Measurements from ENCODE around the gene OSBP.
"Not testable (repeated sequence)": the region's sequence is repeated elsewhere in the genome, so short reads cannot be mapped to it uniquely, and the experiment has no call there.

Gene OSBP

GRCh38 chr11:59553323-59553722 lies 62.3 kb downstream of the OSBP start:
- no peak for DNase-seq (ENCODE audit: low spot score)

DNA sequence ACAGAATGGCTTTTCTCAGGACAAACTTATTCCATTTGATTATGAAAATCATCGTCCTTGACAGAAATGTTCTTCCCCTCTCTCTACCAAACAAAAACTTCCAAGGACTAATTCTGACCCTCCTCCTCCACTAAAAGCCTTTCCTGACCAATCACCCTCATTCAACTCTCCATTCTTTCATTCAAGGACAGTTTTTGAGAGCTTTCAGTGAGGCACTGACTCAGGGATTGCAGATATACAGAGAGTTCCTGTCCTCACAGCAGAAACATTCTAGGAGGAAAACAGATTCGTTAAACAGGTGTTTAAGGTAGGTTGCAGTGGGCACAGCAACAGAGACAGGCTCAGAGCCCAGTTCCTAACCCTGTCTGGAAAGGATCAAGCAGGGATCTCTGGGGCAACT lies 62.7 kb downstream of the OSBP start:
- DNase-seq (ENCODE audit: low spot score) = no peak

DNA sequence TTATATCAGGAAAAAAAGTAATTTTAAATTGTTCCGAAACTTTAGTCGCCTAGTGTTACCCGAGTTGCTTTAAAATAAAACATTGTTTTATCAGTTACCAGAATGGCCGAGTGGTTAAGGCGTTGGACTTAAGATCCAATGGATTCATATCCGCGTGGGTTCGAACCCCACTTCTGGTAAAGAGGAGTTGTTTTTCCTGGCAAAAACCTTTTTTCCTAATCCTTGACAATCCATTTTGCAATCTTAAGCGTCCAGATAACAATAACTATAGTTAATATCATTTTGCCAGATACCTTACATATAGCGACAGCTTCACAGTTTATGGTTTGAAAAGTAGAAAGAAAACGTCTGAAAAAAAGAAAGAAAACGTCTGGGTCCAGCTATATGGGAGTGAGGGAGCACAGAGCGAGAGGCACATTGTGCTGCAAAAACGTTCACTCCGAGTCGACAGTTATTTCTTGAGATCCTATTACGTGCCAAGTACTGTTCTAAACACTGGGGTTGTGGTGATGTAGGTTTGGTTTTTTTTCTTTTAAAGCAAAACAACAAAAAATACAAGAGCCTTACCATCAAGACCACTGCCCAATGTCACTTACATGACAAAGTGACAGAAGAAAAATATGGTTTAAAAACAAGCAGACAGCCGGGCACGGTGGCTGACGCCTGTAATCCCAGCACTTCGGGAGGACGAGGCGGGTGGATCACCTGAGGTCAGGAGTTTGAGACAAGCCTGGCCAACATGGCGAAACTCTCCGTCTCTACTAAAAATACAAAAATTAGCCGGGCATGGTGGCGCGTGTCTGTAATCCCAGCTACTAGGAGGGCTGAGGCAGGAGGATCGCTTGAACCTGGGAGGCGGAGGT lies 63.7 kb downstream of the OSBP start:
- no peak for DNase-seq (ENCODE audit: low spot score)

- no peak for DNase-seq (ENCODE audit: low spot score)
These were observed 64.5 kb downstream of the OSBP start for GRCh38 chr11:59550842-59551658.

GRCh38 chr11:59550368-59550841 lies 65.2 kb downstream of the OSBP start:
- DNase-seq (ENCODE audit: low spot score) = peak; percentile 71

GRCh38 chr11:59548309-59548656 lies 67.3 kb downstream of the OSBP start:
- DNase-seq (ENCODE audit: low spot score) = no peak

DNA sequence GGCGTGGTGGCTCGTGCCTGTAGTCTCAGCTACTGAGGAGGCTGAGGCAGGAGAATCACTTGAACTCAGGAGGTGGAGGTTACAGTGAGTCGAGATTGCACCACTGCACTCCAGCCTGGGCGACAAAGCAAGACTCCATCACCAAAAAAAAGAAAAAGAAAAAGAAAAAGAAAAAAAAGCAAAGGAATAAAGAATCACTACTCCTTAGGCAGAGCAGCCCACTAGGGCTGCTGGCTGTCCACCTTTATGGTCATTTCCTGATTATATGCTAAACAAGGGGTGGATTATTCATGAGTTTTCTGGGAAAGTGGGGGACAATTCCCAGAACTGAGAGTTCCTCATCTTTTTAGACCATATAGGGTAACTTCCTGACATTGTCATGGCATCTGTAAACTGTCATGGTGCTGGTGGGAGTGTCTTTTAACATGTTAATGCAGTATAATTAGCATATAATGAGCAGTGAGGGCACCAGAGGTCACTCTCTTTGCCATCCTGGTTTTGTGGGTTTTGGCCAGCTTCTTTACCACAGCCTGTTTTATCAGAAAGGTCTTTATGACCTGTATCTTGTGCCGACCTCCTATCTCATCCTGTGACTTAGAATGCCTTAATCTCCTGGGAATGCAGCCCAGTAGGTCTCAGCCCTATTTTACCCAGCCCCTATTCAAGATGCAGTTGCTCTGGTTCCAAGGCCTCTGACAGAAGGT lies 67.8 kb downstream of the OSBP start:
- not testable (repeated sequence) for DNase-seq (ENCODE audit: low spot score)

GRCh38 chr11:59545179-59546020 lies 70.2 kb downstream of the OSBP start:
- no peak for DNase-seq (ENCODE audit: low spot score)

GRCh38 chr11:59544869-59545178 lies 70.8 kb downstream of the OSBP start:
- no peak for DNase-seq (ENCODE audit: low spot score)

GRCh38 chr11:59543713-59544112 lies 71.9 kb downstream of the OSBP start:
- DNase-seq (ENCODE audit: low spot score) = not testable (repeated sequence)

DNA sequence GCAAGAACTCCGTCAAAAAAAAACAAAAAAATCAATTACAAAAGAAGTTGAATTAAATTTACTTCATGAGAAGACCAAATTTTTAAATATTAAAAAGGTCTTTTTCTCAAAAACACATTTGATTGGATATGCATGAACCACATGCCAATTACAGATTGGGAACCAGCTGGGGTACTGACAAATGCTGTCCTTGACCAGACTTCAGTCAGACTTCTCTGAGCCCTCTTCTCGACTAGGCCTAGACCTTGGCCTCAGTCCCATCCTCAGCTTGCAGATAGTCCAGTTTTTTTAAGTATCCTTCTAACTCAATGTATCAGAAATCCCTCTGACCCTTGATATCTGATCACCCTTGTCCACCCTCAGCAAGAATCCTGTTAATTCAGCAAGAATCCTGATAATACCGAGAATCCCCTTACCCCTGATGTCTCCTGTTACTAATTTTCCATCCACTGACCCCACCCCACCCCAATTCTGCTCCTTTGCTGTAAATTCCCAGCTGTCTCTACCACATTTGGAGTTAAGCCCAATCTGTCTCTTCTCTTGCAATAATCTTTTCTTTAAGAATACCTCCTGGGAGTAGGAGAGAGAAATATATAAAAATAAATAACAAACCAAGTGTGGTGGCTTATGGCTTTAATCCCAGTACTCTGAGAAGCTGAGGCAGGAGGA lies 73.3 kb downstream of the OSBP start:
- DNase-seq (ENCODE audit: low spot score) = no peak

- DNase-seq (ENCODE audit: low spot score) = no peak
These were observed 80.9 kb downstream of the OSBP start for GRCh38 chr11:59534676-59535075.

- no peak for DNase-seq (ENCODE audit: low spot score)
These were observed 83.0 kb downstream of the OSBP start for GRCh38 chr11:59532620-59533019.

DNA sequence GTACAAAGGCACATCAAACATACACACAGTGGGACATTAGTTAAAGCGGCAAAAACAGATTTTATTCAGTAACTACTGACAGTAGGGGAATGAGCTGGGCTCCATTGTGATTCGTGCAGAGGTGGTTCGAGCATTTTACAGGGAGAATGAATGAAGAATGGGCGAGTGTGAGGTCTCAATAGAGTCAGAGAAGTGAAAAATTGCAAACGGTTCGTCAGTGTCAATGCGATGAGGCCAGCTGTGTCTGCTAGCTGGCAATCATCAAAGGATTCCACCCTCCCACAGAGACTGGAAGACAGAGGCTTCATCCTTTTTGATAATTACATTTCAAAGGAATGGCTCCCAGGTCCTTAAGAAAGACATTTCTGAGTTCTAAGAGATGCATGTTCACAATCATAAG lies 86.9 kb downstream of the OSBP start:
- no peak for DNase-seq (ENCODE audit: low spot score)

Data from iPS-NIHi11 (cell line).